Stimulated activated memory B cell treated with anti-CD40 and anti-IgM and Interleukin-4, amounts not matched to agents 10 μg/mL and 1 μg/mL and 100 μg/mL, for 72 hours (primary cell): ENCODE data around the gene HTRA3.

Experiments
- ATAC-seq: fragments of 150-1000 bp; cut with Tn5 transposase; 2 replicates; pipeline ENCODE4 v1.10.0; 2021
- H3K27ac Mint-ChIP-seq: one replicate; pipeline ENCODE4 v1.8.0; 2022; ENCODE audit warnings: mild to moderate bottlenecking, mixed read lengths
- H3K27me3 Mint-ChIP-seq: one replicate; pipeline ENCODE4 v1.8.0; 2022; ENCODE audit warnings: mixed read lengths
- H3K36me3 Mint-ChIP-seq: one replicate; pipeline ENCODE4 v1.8.0; 2022; ENCODE audit warnings: mixed read lengths
- H3K4me1 Mint-ChIP-seq: one replicate; pipeline ENCODE4 v1.8.0; 2022; ENCODE audit warnings: mixed read lengths
- H3K4me3 Mint-ChIP-seq: one replicate; pipeline ENCODE4 v1.8.0; 2022; ENCODE audit warnings: mild to moderate bottlenecking, moderate library complexity, mixed read lengths
- H3K9me3 Mint-ChIP-seq: one replicate; pipeline ENCODE4 v1.8.0; 2022; ENCODE audit warnings: mixed read lengths

The HTRA3 gene

GRCh38 chr4:8230033-8230432 lies 39.5 kb upstream of the HTRA3 start:
- H3K27ac Mint-ChIP-seq: peak overlapping the region; percentile 5

GRCh38 chr4:8230891-8231290 lies 38.7 kb upstream of the HTRA3 start:
- ATAC-seq: no peak
- H3K27me3 Mint-ChIP-seq: no peaks in the 10 kb centered on the region

More at GRCh38 chr4:8230033-8230432, 39.5 kb upstream of the HTRA3 start:
- Mint-ChIP-seq H3K4me3 (no peak overlapping the region), H3K27me3 (no peaks in the 10 kb centered on the region), H3K9me3 (no peaks in the 10 kb centered on the region), H3K36me3 (peaks cover 26% of the 10 kb centered on the region), H3K4me1 (peaks cover 34% of the 10 kb centered on the region)
- ATAC-seq: no peak

GRCh38 chr4:8231551-8232049 lies 38.0 kb upstream of the HTRA3 start:
- Mint-ChIP-seq H3K27me3 (no peaks in the 10 kb centered on the region), H3K36me3 (peaks cover 24% of the 10 kb centered on the region), H3K4me1 (peaks cover 36% of the 10 kb centered on the region), H3K9me3 (no peaks in the 10 kb centered on the region), H3K4me3 (no peak overlapping the region), H3K27ac (no peak overlapping the region)
- no peak for ATAC-seq

More at GRCh38 chr4:8230891-8231290, 38.7 kb upstream of the HTRA3 start:
- H3K27ac Mint-ChIP-seq: peak overlapping the region; percentile 5
- no peaks in the 10 kb centered on the region for H3K9me3 Mint-ChIP-seq
- no peak overlapping the region for H3K4me3 Mint-ChIP-seq
- H3K4me1 Mint-ChIP-seq: peaks cover 34% of the 10 kb centered on the region
- peaks cover 24% of the 10 kb centered on the region for H3K36me3 Mint-ChIP-seq

- peaks cover 27% of the 10 kb centered on the region for H3K36me3 Mint-ChIP-seq
- no peak overlapping the region for H3K27ac Mint-ChIP-seq
- ATAC-seq: no peak
- no peaks in the 10 kb centered on the region for H3K9me3 Mint-ChIP-seq
- peaks cover 46% of the 10 kb centered on the region for H3K4me1 Mint-ChIP-seq
- H3K27me3 Mint-ChIP-seq: no peaks in the 10 kb centered on the region
- no peak overlapping the region for H3K4me3 Mint-ChIP-seq
Observed at GRCh38 chr4:8232748-8233147, 36.8 kb upstream of the HTRA3 start.

GRCh38 chr4:8233672-8234484 lies 35.7 kb upstream of the HTRA3 start:
- Mint-ChIP-seq H3K4me1 (peaks cover 45% of the 10 kb centered on the region), H3K27ac (no peak overlapping the region), H3K27me3 (no peaks in the 10 kb centered on the region), H3K4me3 (no peak overlapping the region), H3K9me3 (no peaks in the 10 kb centered on the region), H3K36me3 (peaks cover 29% of the 10 kb centered on the region)
- ATAC-seq: no peak

GRCh38 chr4:8234715-8235114 lies 34.8 kb upstream of the HTRA3 start:
- Mint-ChIP-seq H3K9me3 (no peaks in the 10 kb centered on the region), H3K4me1 (peaks cover 45% of the 10 kb centered on the region), H3K27me3 (no peaks in the 10 kb centered on the region), H3K27ac (no peak overlapping the region), H3K36me3 (peaks cover 34% of the 10 kb centered on the region), H3K4me3 (no peak overlapping the region)
- no peak for ATAC-seq

- Mint-ChIP-seq H3K27me3 (no peaks in the 10 kb centered on the region), H3K36me3 (peaks cover 33% of the 10 kb centered on the region), H3K4me1 (peaks cover 42% of the 10 kb centered on the region), H3K9me3 (no peaks in the 10 kb centered on the region), H3K27ac (no peak overlapping the region), H3K4me3 (no peak overlapping the region)
- peak; percentile 32 for ATAC-seq
Observed at GRCh38 chr4:8235224-8235623, 34.3 kb upstream of the HTRA3 start.

- no peak for ATAC-seq
- Mint-ChIP-seq H3K27me3 (no peaks in the 10 kb centered on the region), H3K36me3 (peaks cover 29% of the 10 kb centered on the region), H3K4me1 (peaks cover 37% of the 10 kb centered on the region), H3K4me3 (no peak overlapping the region), H3K27ac (no peak overlapping the region), H3K9me3 (no peaks in the 10 kb centered on the region)
Observed at GRCh38 chr4:8235686-8236085, 33.9 kb upstream of the HTRA3 start.

- H3K36me3 Mint-ChIP-seq: peaks cover 28% of the 10 kb centered on the region
- no peak overlapping the region for H3K4me3 Mint-ChIP-seq
- H3K27ac Mint-ChIP-seq: no peak overlapping the region
- no peaks in the 10 kb centered on the region for H3K9me3 Mint-ChIP-seq
- no peaks in the 10 kb centered on the region for H3K27me3 Mint-ChIP-seq
- ATAC-seq: no peak
- H3K4me1 Mint-ChIP-seq: peaks cover 34% of the 10 kb centered on the region
Observed at GRCh38 chr4:8236106-8236919, 33.2 kb upstream of the HTRA3 start.

GRCh38 chr4:8236920-8237195 lies 32.7 kb upstream of the HTRA3 start:
- Mint-ChIP-seq H3K27ac (no peak overlapping the region), H3K27me3 (no peaks in the 10 kb centered on the region), H3K9me3 (no peaks in the 10 kb centered on the region), H3K4me3 (no peak overlapping the region), H3K36me3 (peaks cover 28% of the 10 kb centered on the region), H3K4me1 (peaks cover 39% of the 10 kb centered on the region)
- no peak for ATAC-seq

GRCh38 chr4:8237256-8237989 lies 32.1 kb upstream of the HTRA3 start:
- no peak overlapping the region for H3K27ac Mint-ChIP-seq
- H3K4me1 Mint-ChIP-seq: peaks cover 44% of the 10 kb centered on the region
- H3K36me3 Mint-ChIP-seq: peaks cover 26% of the 10 kb centered on the region
- no peaks in the 10 kb centered on the region for H3K27me3 Mint-ChIP-seq
- no peak overlapping the region for H3K4me3 Mint-ChIP-seq
- no peak for ATAC-seq
- H3K9me3 Mint-ChIP-seq: no peaks in the 10 kb centered on the region

- Mint-ChIP-seq H3K4me3 (no peak overlapping the region), H3K9me3 (no peaks in the 10 kb centered on the region), H3K27me3 (no peaks in the 10 kb centered on the region), H3K4me1 (peaks cover 44% of the 10 kb centered on the region), H3K36me3 (peaks cover 22% of the 10 kb centered on the region), H3K27ac (no peak overlapping the region)
- ATAC-seq: peak; percentile 83
Observed at GRCh38 chr4:8238036-8238511, 31.5 kb upstream of the HTRA3 start.

- peaks cover 44% of the 10 kb centered on the region for H3K4me1 Mint-ChIP-seq
- no peaks in the 10 kb centered on the region for H3K27me3 Mint-ChIP-seq
- no peak overlapping the region for H3K4me3 Mint-ChIP-seq
- H3K36me3 Mint-ChIP-seq: peaks cover 22% of the 10 kb centered on the region
- no peaks in the 10 kb centered on the region for H3K9me3 Mint-ChIP-seq
- peak; percentile 32 for ATAC-seq
- no peak overlapping the region for H3K27ac Mint-ChIP-seq
Observed at GRCh38 chr4:8238515-8239053, 31.0 kb upstream of the HTRA3 start.

- Mint-ChIP-seq H3K4me1 (peaks cover 44% of the 10 kb centered on the region), H3K36me3 (peaks cover 22% of the 10 kb centered on the region), H3K4me3 (no peak overlapping the region), H3K27ac (no peak overlapping the region), H3K9me3 (no peaks in the 10 kb centered on the region), H3K27me3 (no peaks in the 10 kb centered on the region)
- no peak for ATAC-seq
Observed at GRCh38 chr4:8239226-8239625, 30.3 kb upstream of the HTRA3 start.

GRCh38 chr4:8239661-8240060 lies 29.9 kb upstream of the HTRA3 start:
- H3K27ac Mint-ChIP-seq: no peak overlapping the region
- H3K27me3 Mint-ChIP-seq: no peaks in the 10 kb centered on the region
- no peak overlapping the region for H3K4me3 Mint-ChIP-seq
- H3K4me1 Mint-ChIP-seq: peaks cover 44% of the 10 kb centered on the region
- H3K36me3 Mint-ChIP-seq: peaks cover 22% of the 10 kb centered on the region
- no peaks in the 10 kb centered on the region for H3K9me3 Mint-ChIP-seq
- no peak for ATAC-seq
